Erythroblast (primary cell): ENCODE data around the gene PRKRIP1.

Source experiments
- GATA1 ChIP-seq: IDR thresholded peaks from 2 replicates; pipeline ENCODE4 v1.6.1; 2011; ENCODE audit warnings: low read depth, mild to moderate bottlenecking, control low read depth, low read length, moderate library complexity
- POLR2A ChIP-seq: IDR thresholded peaks from 2 replicates; pipeline ENCODE4 v1.6.1; 2011; ENCODE audit warnings: mild to moderate bottlenecking, low read length

GRCh38 chr7:102455596-102455995, 59.4 kb downstream of the PRKRIP1 start:
- TF ChIP-seq POLR2A (no peak), GATA1 (no peak)
